Spleen (tissue), 7 donors: ENCODE data around the gene PIGU.

ENCODE experiments used
- CTCF ChIP-seq, 11 experiments: fragments of 200-600 bp in 7 of 11; fragments of 450-650 bp in 4 of 11; sonication (generic) in 4 of 11; IDR thresholded peaks in 8 of 11; conservative IDR thresholded peaks in 3 of 11; 1 replicate in 7 of 11; 2 replicates in 4 of 11; pipeline versions ENCODE4 v1.4.0 to v1.8.0; 2016 to 2021; ENCODE audit warnings: antibody characterized with exemption in 11 of 11, inconsistent platforms in 4 of 11, mild to moderate bottlenecking in 1 of 11
- POLR2A ChIP-seq, 3 donors: fragments of 450-650 bp; IDR thresholded peaks; one replicate each; pipeline ENCODE4 v1.5.1; 2017; ENCODE audit warnings: antibody characterized with exemption in 3 of 3, mild to moderate bottlenecking in 1 of 3
- POLR2AphosphoS5 ChIP-seq, 3 donors: sonication (generic); formaldehyde crosslinking; IDR thresholded peaks; one replicate each; pipeline ENCODE4 v1.5.1; 2017; ENCODE audit warnings: antibody characterized with exemption in 3 of 3
- donor health status: DM: no; HTN: no; CAD: no; lungs with moderate emphysema.
- donor health status: DM: no; HTN: no; CAD: no.
- donor health status: DM: no; HTN: no; CAD: no.

GRCh38 chr20:34693414-34693813, 16.5 kb upstream of the PIGU start:
- TF ChIP-seq CTCF (IDR thresholded peaks at IDR 0.05 in 8 of 11, conservative IDR thresholded peaks at IDR 0.05 in 3 of 11) (no peak), POLR2AphosphoS5 (IDR thresholded peaks at IDR 0.05) (no peak), POLR2A (IDR thresholded peaks at IDR 0.05) (no peak)
